Mesodermal cell (in vitro differentiated cells): ENCODE data around the gene ATG2A.

ENCODE experiments used
- H3K27ac ChIP-seq: 2 replicates; pipeline ENCODE4 v1.7.0; 2013; ENCODE audit warnings: mild to moderate bottlenecking, low read depth, low read length, moderate library complexity; ENCODE audit not compliant: severe bottlenecking
- H3K36me3 ChIP-seq: 2 replicates; pipeline ENCODE4 v1.7.1; 2013; ENCODE audit warnings: mild to moderate bottlenecking, low read length, moderate library complexity; ENCODE audit not compliant: control insufficient read depth, insufficient read depth
- H3K4me1 ChIP-seq: one replicate; pipeline ENCODE4 v1.7.1; 2013; ENCODE audit warnings: mild to moderate bottlenecking, low read length; ENCODE audit not compliant: insufficient read depth, control insufficient read depth, poor library complexity, severe bottlenecking
- H3K4me3 ChIP-seq: 2 replicates; pipeline ENCODE4 v1.7.0; 2013; ENCODE audit warnings: low read length, control low read depth, mild to moderate bottlenecking; ENCODE audit not compliant: insufficient read depth, poor library complexity, severe bottlenecking; ENCODE audit errors: extremely low read depth
- H3K9me3 ChIP-seq: 2 replicates; pipeline ENCODE4 v1.7.1; 2013; ENCODE audit warnings: mild to moderate bottlenecking, low read length, moderate library complexity; ENCODE audit not compliant: control insufficient read depth
- WGBS, 2 experiments: methylation state at CpG; one replicate each; pipeline ENCODE4 v1.1.5; 2013; ENCODE audit warnings: missing lambda C conversion rate in 2 of 2; ENCODE audit not compliant: insufficient coverage in 2 of 2; 5-methylcytosine and 5-hydroxymethylcytosine counted together

ATG2A gene

DNA sequence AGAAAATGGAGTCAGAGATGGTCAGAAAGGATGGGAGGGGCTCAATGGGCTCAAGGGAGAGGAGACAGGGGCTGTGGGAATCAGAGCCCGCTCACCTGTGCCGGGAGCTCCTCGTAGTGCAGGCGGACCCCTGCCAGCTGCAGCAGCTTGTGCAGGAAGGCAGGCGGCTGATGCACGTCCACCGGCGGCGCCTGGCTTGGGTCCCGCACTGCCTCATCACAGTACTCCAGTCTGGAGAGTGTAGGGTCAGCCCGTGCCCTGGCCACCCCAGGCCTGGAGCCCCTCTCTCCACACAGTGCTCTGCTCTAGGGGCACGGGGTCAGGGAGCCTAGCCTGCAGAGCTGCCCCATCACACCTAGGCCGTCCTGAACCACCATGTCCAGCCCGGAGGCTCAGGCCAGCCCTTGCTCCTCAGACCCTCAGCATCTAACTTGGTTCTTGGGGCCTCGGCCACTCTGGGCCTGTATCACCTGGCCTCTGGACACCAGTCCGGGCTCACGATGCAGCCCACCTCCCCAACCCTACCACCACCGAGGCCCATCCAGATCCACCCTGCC is 3.8 kb downstream of the ATG2A start:
- Histone ChIP-seq H3K27ac (no peak overlapping the region), H3K9me3 (no peaks in the 10 kb centered on the region)
- WGBS, 2 experiments: 87 to 90% methylated on average over 10 to 15 of the region's 18 CpGs

DNA sequence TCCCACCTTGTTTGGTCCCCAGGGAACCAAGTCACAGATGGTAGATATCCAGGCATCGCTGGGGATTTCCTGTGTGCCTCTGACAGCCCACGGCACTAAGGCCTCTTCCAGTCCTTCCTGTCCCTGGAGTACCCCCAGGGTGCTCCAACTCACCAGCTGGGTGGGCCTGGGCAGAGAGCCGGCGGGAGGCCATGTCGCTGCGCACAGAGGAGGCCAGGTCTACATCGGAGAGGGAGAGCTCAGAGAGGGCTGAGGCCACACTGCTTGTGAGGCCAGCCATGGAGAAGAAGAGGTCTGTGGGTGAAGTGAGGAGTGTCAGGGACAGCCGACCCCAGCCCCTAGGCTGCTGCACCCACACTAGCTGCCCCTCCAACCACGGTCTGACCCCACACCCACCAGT is 5.3 kb downstream of the ATG2A start:
- Histone ChIP-seq H3K36me3 (peaks cover 52% of the 10 kb centered on the region), H3K4me1 (peaks cover 5% of the 10 kb centered on the region), H3K9me3 (no peaks in the 10 kb centered on the region), H3K27ac (no peak overlapping the region), H3K4me3 (no peak overlapping the region)
- 86 to 92% methylated on average over 6 of the region's 9 CpGs for WGBS, 2 experiments

More for the DNA sequence above, 3.8 kb downstream of the ATG2A start:
- H3K4me1 ChIP-seq: peaks cover 5% of the 10 kb centered on the region
- H3K4me3 ChIP-seq: no peak overlapping the region
- peaks cover 46% of the 10 kb centered on the region for H3K36me3 ChIP-seq

- H3K36me3 ChIP-seq: peaks cover 56% of the 10 kb centered on the region
- H3K9me3 ChIP-seq: no peaks in the 10 kb centered on the region
- peaks cover 5% of the 10 kb centered on the region for H3K4me1 ChIP-seq
- no peak overlapping the region for H3K27ac ChIP-seq
- 92 to 100% methylated on average over 7 of the region's 7 CpGs for WGBS, 2 experiments
- H3K4me3 ChIP-seq: no peak overlapping the region
Measured at GRCh38 chr11:64911142-64911541, 5.9 kb downstream of the ATG2A start.

DNA sequence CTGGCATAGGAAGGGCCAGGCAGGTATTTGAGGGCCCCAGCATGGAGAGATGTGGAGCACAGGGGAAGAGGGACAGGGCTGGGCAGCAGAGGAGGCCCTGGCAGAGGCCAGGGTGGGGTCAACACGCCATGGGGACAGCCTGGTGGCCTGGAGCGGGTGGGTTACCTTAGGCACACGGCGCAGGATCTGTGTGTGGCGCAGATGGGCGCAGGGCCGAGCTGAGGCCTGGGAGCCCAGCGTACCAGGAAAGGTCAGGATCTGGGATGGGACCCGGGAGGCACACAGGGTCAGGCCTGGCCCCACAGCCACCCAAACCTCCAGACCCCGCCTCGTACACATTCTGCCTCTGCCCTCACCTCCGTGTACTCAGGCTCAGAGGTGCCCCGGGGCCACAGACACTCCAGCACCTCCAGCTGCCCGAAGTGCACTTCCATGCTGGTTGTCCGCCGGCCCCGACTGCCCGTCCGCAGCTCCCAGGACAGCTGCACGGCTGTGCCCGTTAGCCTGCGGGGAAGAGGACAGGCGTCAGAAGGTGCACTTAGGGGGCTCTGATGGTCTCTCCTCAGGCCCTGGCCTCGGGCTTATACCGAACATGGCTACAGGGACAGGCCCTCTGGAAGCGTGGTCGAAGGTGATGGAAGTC is 6.4 kb downstream of the ATG2A start:
- Histone ChIP-seq H3K4me3 (no peak overlapping the region), H3K27ac (no peak overlapping the region), H3K9me3 (no peaks in the 10 kb centered on the region), H3K4me1 (peaks cover 1% of the 10 kb centered on the region), H3K36me3 (peaks cover 62% of the 10 kb centered on the region)
- 95 to 96% methylated on average over 18 to 27 of the region's 27 CpGs for WGBS, 2 experiments

DNA sequence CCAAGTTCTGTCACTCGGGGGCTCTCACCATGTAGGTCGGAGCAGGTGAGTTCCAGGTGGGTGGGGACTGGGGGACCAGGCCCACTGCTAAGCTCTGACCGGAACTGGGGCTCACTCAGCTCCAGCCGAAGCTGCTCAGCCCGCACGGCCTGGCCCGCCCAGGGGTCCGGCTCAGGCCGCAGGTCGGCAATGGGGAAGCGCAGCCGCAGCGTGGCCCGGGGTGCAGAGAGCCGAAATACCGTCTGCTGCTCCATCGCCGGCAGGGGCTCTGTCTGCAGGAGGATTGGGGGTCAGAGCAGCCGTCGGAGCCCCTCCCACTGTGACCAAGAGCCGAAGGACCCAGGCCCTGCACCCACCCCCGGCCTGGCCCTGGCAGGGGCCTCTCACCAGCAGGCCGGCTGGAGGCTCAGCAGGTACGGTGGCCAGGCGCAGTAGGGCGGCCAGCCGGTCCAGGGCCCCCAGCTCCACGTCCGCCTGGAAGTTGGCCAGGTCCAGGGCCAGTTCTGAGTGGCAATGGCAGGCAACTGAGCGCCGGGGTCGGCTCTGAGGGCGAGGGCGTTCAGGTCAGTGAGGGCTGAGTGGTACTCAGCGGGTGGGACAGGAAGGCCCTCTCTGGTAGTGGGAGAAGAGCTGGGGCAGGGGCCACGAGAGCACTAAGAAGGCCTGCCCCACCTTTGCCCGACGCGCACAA is 7.2 kb downstream of the ATG2A start:
- H3K9me3 ChIP-seq: no peaks in the 10 kb centered on the region
- H3K4me3 ChIP-seq: no peak overlapping the region
- H3K4me1 ChIP-seq: no peaks in the 10 kb centered on the region
- no peak overlapping the region for H3K27ac ChIP-seq
- WGBS, 2 experiments: 94 to 95% methylated on average over 38 to 39 of the region's 39 CpGs
- H3K36me3 ChIP-seq: peaks cover 68% of the 10 kb centered on the region

GRCh38 chr11:64908766-64909165 is 8.2 kb downstream of the ATG2A start:
- Histone ChIP-seq H3K4me1 (no peaks in the 10 kb centered on the region), H3K36me3 (peaks cover 69% of the 10 kb centered on the region), H3K9me3 (no peaks in the 10 kb centered on the region), H3K27ac (no peak overlapping the region), H3K4me3 (no peak overlapping the region)
- 92 to 97% methylated on average over 10 to 11 of the region's 11 CpGs for WGBS, 2 experiments

DNA sequence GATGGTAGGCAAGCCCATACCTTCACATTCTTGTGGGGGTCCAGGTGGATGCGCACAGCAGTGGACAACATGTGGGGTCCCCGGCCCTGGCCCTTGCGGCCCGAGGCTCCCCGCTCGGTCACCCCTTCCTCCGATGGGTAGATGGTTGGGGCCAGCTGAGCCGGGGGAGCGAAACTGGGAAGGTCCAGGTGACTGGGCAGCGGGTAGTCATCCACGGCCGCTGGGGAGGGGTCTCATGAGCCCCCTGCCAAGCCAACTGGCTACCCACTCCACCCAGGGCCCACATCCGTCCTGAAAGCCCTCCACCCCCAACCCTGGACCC is 10.7 kb downstream of the ATG2A start:
- H3K36me3 ChIP-seq: peaks cover 61% of the 10 kb centered on the region
- no peak overlapping the region for H3K4me3 ChIP-seq

GRCh38 chr11:64905516-64906313 is 11.3 kb downstream of the ATG2A start:
- Histone ChIP-seq H3K9me3 (no peaks in the 10 kb centered on the region), H3K27ac (no peak overlapping the region), H3K36me3 (peaks cover 60% of the 10 kb centered on the region), H3K4me3 (no peak overlapping the region), H3K4me1 (no peaks in the 10 kb centered on the region)
- WGBS, 2 experiments: 97% methylated on average over 15 to 18 of the region's 25 CpGs

More for the DNA sequence above, 10.7 kb downstream of the ATG2A start:
- no peaks in the 10 kb centered on the region for H3K4me1 ChIP-seq
- no peak overlapping the region for H3K27ac ChIP-seq
- WGBS, 2 experiments: 98 to 99% methylated on average over 8 to 12 of the region's 13 CpGs
- H3K9me3 ChIP-seq: no peaks in the 10 kb centered on the region

- no peaks in the 10 kb centered on the region for H3K9me3 ChIP-seq
- H3K27ac ChIP-seq: no peak overlapping the region
- peaks cover 54% of the 10 kb centered on the region for H3K36me3 ChIP-seq
- 94 to 96% methylated on average over 21 to 23 of the region's 23 CpGs for WGBS, 2 experiments
- no peak overlapping the region for H3K4me3 ChIP-seq
- H3K4me1 ChIP-seq: no peaks in the 10 kb centered on the region
Measured at GRCh38 chr11:64903291-64903833, 13.6 kb downstream of the ATG2A start.

- Histone ChIP-seq H3K4me3 (no peak overlapping the region), H3K27ac (no peak overlapping the region), H3K4me1 (no peaks in the 10 kb centered on the region), H3K9me3 (no peaks in the 10 kb centered on the region), H3K36me3 (peaks cover 60% of the 10 kb centered on the region)
- WGBS, 2 experiments: 94 to 95% methylated on average over 20 to 25 of the region's 30 CpGs
Measured at GRCh38 chr11:64902102-64902900, 14.7 kb downstream of the ATG2A start.
